K562 (cell line): ENCODE measurements around the gene RBM34. TPM values are rescaled to one million over a fixed set of nuclear protein-coding genes. Genes with fewer than 3 reads are reported as not detected.

Source experiments
- CEBPG ChIP-seq, 3 experiments: fragments of 200-800 bp in 1 of 3; sonication (Bioruptor generic) in 1 of 3; sonication (generic) in 1 of 3; formaldehyde crosslinking in 1 of 3; IDR thresholded peaks in 2 of 3; conservative IDR thresholded peaks in 1 of 3; 2 replicates each; pipeline versions ENCODE4 v1.6.1 to v1.8.0; 2016 to 2022; ENCODE audit warnings: missing compliant biosample characterization in 2 of 3, missing genetic modification characterization in 2 of 3, mild to moderate bottlenecking in 1 of 3, missing genetic modification reagents in 1 of 3
- CXXC5 ChIP-seq: fragments of 250-450 bp; sonication (Bioruptor Pico); IDR thresholded peaks from 2 replicates; pipeline ENCODE4 v1.8.0; 2022; ENCODE audit warnings: inconsistent platforms, mild to moderate bottlenecking, moderate library complexity
- DDX20 ChIP-seq: fragments of 450-650 bp; IDR thresholded peaks from 2 replicates; pipeline ENCODE4 v1.6.1; 2016; ENCODE audit warnings: missing genetic modification characterization, low read depth, mild to moderate bottlenecking, missing compliant biosample characterization, moderate library complexity
- KDM4B ChIP-seq, 2 experiments: fragments of 450-650 bp in 1 of 2; sonication (generic) in 1 of 2; IDR thresholded peaks; 2 replicates each; pipeline ENCODE4 v1.6.1; 2016 to 2017; ENCODE audit warnings: borderline replicate concordance in 2 of 2, antibody characterized with exemption in 1 of 2, low read depth in 1 of 2, mild to moderate bottlenecking in 1 of 2
- MTA1 ChIP-seq: fragments of 450-650 bp; IDR thresholded peaks from 2 replicates; pipeline ENCODE4 v1.6.1; 2017; ENCODE audit warnings: borderline replicate concordance
- NR2C2 ChIP-seq, 2 experiments: fragments of 200-800 bp in 1 of 2; sonication (Bioruptor generic) in 1 of 2; sonication (generic) in 1 of 2; formaldehyde crosslinking in 1 of 2; IDR thresholded peaks; 2 replicates each; pipeline versions ENCODE4 v1.6.1 to v1.8.0; 2016 to 2022; ENCODE audit warnings: mild to moderate bottlenecking in 1 of 2, missing compliant biosample characterization in 1 of 2, missing genetic modification characterization in 1 of 2, missing genetic modification reagents in 1 of 2
- POLR2G ChIP-seq: fragments of 200-400 bp; formaldehyde crosslinking; IDR thresholded peaks from 2 replicates; pipeline ENCODE4 v1.6.1; 2017; ENCODE audit warnings: low read depth, mild to moderate bottlenecking, antibody characterized with exemption, low read length, moderate library complexity
- POLR2H ChIP-seq: IDR thresholded peaks from 2 replicates; pipeline ENCODE4 v1.6.1; 2016; ENCODE audit warnings: missing genetic modification characterization, low read depth, mild to moderate bottlenecking, control low read depth, missing compliant biosample characterization, moderate library complexity
- SMAD4 ChIP-seq: fragments of 250-450 bp; sonication (Bioruptor Pico); conservative IDR thresholded peaks from 2 replicates; pipeline ENCODE4 v1.8.0; 2021; ENCODE audit warnings: inconsistent platforms, mild to moderate bottlenecking, moderate library complexity
- SNIP1 ChIP-seq: fragments of 450-650 bp; IDR thresholded peaks from 2 replicates; pipeline ENCODE4 v1.7.1; 2017; ENCODE audit warnings: low read depth, mild to moderate bottlenecking
- SREBF2 ChIP-seq: sonication (generic); formaldehyde crosslinking; IDR thresholded peaks from 2 replicates; pipeline ENCODE4 v1.4.0; 2020; ENCODE audit warnings: mild to moderate bottlenecking, missing genetic modification reagents
- SRF ChIP-seq, 2 experiments: fragments of 250-450, 450-650 bp in 1 of 2; sonication (Bioruptor Pico) in 1 of 2; sonication (generic) in 1 of 2; formaldehyde crosslinking; IDR thresholded peaks; 2 replicates each; pipeline versions ENCODE4 v1.5.0 to v1.5.1; 2020 to 2022; ENCODE audit warnings: mild to moderate bottlenecking in 1 of 2, missing genetic modification reagents in 1 of 2
- ZNF324 ChIP-seq: fragments of 250-450 bp; sonication (Bioruptor Pico); IDR thresholded peaks from 2 replicates; pipeline ENCODE4 v1.4.0; 2020; ENCODE audit warnings: mild to moderate bottlenecking
- ZNF584 ChIP-seq: fragments of 200-800 bp; sonication (Bioruptor generic); IDR thresholded peaks from 2 replicates; pipeline ENCODE4 v1.6.1; 2016; ENCODE audit warnings: low read depth, mild to moderate bottlenecking, missing genetic modification characterization, missing compliant biosample characterization
- ZNF589 ChIP-seq: fragments of 200-800 bp; sonication (Bioruptor generic); IDR thresholded peaks from 2 replicates; pipeline ENCODE4 v1.6.1; 2016; ENCODE audit warnings: low read depth, missing genetic modification characterization, missing compliant biosample characterization
- ZNF668 ChIP-seq: fragments of 250-450 bp; sonication (Bioruptor Pico); IDR thresholded peaks from 2 replicates; pipeline ENCODE4 v1.8.0; 2022; ENCODE audit warnings: mild to moderate bottlenecking, inconsistent platforms
- polyA plus RNA-seq, 8 experiments: library from polyadenylated mRNA; depleted of rRNA in 4 of 8; stranded (reverse) in 5 of 8; unstranded in 3 of 8; fragments of >200 nt; fragmentation: Nextera tagmentation in 2 of 8; fragmentation: Illumina TruSeq in 1 of 8; extraction: Ambion mirVana in 2 of 8; extraction: Trizol in 1 of 8; gene quantifications; 2 replicates each; pipeline versions ENCODE4 v1.2.1 to v1.2.3, GENCODE V29; 2011 to 2014; ENCODE audit warnings: inconsistent platforms in 1 of 8, missing spikeins in 1 of 8
- total RNA-seq, 7 experiments: library from RNA; depleted of rRNA in 6 of 7; stranded (reverse); fragments of >200 nt in 6 of 7; fragmentation: Illumina TruSeq in 2 of 7; extraction: Trizol in 2 of 7; gene quantifications; 2 replicates each; pipeline versions ENCODE4 v1.2.1 to v1.2.3, GENCODE V29; 2011 to 2021; ENCODE audit warnings: low replicate concordance in 1 of 7
- TF ChIP-seq, protein P1 (sequence below): fragments of 450-650 bp; IDR thresholded peaks from 2 replicates; pipeline ENCODE4 v1.6.1; 2016; ENCODE audit warnings: missing biosample characterization, missing genetic modification characterization
- TF ChIP-seq, protein P2 (sequence below): fragments of 450-650 bp; formaldehyde crosslinking; IDR thresholded peaks from 2 replicates; pipeline ENCODE4 v1.4.0; 2020; ENCODE audit warnings: mild to moderate bottlenecking, moderate library complexity
- TF ChIP-seq, protein P3 (sequence below): fragments of 450-650 bp; IDR thresholded peaks from 2 replicates; pipeline ENCODE4 v1.6.1; 2018; ENCODE audit not compliant: partially characterized antibody

RBM34 gene
- total and polyA plus RNA-seq, 9 of the 15 experiments (the other 6 are each of a cell fraction or from before 2014, with no cell fraction given) = 64.0 to 178 (median 124) TPM

DNA sequence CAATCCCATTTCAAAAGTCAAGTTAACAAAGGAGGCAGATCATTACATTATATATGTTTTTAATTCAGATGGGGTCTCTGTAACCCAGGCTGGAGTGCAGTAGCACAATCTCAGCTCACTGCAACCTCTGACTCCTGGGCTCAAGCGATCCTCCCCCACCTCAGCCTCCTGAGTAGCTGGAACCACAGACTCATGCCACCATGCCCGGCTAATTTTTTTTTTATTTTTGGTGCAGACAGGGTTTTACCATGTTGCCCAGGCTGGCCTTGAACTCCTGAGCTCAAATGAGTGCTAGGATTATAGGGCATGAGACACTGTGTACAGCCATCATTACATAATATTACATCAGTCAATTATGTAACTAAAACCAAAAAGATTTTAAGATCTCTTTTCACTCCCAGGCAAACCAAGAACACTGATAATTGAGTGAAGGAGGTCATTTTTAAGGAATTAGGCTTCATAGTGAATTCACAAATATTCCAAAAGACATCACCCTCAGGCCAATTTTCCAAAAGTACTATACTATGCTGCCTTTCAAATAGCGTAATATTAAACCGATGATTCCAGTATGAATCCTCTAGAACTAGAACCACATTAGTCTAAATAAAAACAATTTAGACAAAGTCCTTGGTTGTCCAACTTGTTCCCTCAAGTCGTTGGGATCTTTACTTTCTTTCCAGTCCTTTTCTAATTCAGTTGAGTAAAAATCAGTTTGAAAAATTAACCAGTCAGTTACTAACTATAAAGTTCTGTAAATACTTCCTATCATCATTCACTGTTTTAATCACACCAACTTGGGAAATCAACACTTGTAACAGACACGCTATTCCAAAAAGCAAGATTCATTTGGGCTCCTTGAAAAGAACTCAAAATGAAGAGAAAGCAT lies 48.5 kb downstream of the RBM34 start (continued):
- no peak for TF ChIP-seq MTA1
- no peak; a peak in 1 of 4 replicates for TF ChIP-seq KDM4B (IDR thresholded peaks at IDR 0.05; ENCODE audit: borderline replicate concordance in 2 of 2, low read depth in 1 of 2)
- TF ChIP-seq ZNF589 (CRISPR knock-in tag) = no peak
- TF ChIP-seq POLR2G = 0 out of 2 replicates have a peak, but pooled peaks have one; percentile 11
- TF ChIP-seq, protein P1, sequence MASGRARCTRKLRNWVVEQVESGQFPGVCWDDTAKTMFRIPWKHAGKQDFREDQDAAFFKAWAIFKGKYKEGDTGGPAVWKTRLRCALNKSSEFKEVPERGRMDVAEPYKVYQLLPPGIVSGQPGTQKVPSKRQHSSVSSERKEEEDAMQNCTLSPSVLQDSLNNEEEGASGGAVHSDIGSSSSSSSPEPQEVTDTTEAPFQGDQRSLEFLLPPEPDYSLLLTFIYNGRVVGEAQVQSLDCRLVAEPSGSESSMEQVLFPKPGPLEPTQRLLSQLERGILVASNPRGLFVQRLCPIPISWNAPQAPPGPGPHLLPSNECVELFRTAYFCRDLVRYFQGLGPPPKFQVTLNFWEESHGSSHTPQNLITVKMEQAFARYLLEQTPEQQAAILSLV (tag) = peak; percentile 29; the same call in 1 of the 2 replicates
- no peak for TF ChIP-seq SRF (CRISPR knock-in tag; IDR thresholded peaks at IDR 0.05)
- TF ChIP-seq DDX20 = no peak
- TF ChIP-seq ZNF324 = peak; percentile 15; the same call in 1 of the 2 replicates
- TF ChIP-seq ZNF668 (CRISPR knock-in tag) = peak; percentile 61; the same call in 1 of the 2 replicates
- TF ChIP-seq, protein P2, sequence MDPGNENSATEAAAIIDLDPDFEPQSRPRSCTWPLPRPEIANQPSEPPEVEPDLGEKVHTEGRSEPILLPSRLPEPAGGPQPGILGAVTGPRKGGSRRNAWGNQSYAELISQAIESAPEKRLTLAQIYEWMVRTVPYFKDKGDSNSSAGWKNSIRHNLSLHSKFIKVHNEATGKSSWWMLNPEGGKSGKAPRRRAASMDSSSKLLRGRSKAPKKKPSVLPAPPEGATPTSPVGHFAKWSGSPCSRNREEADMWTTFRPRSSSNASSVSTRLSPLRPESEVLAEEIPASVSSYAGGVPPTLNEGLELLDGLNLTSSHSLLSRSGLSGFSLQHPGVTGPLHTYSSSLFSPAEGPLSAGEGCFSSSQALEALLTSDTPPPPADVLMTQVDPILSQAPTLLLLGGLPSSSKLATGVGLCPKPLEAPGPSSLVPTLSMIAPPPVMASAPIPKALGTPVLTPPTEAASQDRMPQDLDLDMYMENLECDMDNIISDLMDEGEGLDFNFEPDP = no peak
- TF ChIP-seq SREBF2 (CRISPR knock-in tag) = no peak
- TF ChIP-seq POLR2H (tag) = peak; percentile 56
- peak; percentile 43 for TF ChIP-seq CXXC5 (CRISPR knock-in tag)
- TF ChIP-seq, protein P3, sequence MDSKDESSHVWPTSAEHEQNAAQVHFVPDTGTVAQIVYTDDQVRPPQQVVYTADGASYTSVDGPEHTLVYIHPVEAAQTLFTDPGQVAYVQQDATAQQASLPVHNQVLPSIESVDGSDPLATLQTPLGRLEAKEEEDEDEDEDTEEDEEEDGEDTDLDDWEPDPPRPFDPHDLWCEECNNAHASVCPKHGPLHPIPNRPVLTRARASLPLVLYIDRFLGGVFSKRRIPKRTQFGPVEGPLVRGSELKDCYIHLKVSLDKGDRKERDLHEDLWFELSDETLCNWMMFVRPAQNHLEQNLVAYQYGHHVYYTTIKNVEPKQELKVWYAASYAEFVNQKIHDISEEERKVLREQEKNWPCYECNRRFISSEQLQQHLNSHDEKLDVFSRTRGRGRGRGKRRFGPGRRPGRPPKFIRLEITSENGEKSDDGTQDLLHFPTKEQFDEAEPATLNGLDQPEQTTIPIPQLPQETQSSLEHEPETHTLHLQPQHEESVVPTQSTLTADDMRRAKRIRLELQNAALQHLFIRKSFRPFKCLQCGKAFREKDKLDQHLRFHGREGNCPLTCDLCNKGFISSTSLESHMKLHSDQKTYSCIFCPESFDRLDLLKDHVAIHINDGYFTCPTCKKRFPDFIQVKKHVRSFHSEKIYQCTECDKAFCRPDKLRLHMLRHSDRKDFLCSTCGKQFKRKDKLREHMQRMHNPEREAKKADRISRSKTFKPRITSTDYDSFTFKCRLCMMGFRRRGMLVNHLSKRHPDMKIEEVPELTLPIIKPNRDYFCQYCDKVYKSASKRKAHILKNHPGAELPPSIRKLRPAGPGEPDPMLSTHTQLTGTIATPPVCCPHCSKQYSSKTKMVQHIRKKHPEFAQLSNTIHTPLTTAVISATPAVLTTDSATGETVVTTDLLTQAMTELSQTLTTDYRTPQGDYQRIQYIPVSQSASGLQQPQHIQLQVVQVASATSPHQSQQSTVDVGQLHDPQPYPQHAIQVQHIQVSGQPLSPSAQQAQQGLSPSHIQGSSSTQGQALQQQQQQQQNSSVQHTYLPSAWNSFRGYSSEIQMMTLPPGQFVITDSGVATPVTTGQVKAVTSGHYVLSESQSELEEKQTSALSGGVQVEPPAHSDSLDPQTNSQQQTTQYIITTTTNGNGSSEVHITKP = no peak
- TF ChIP-seq ZNF584 = 0 out of 2 replicates have a peak, but pooled peaks have one; percentile 7
- TF ChIP-seq SMAD4 (CRISPR knock-in tag) = peak; percentile 73; the same call in 1 of the 2 replicates
- TF ChIP-seq NR2C2 (CRISPR knock-in tag; IDR thresholded peaks at IDR 0.05) = no peak
- 0 out of 2 replicates have a peak, but pooled peaks have one; percentile 6 for TF ChIP-seq NR2C2 (tag; IDR thresholded peaks at IDR 0.05)
- peak; percentile 67 for TF ChIP-seq CEBPG (CRISPR knock-in tag; IDR thresholded peaks at IDR 0.05)
- TF ChIP-seq CEBPG (tag; conservative IDR thresholded peaks at IDR 0.05 in 1 of 2, IDR thresholded peaks at IDR 0.05 in 1 of 2) = peak; percentile 70 to 94
- no peak for TF ChIP-seq SNIP1
